Retinal pigment epithelial cell (primary cell): ENCODE results near the gene NRL.

Source experiments
- DNase-seq: peaks from one replicate; pipeline ENCODE4 v3.0.0-alpha.2; 2010; ENCODE audit warnings: low read depth
- H3K4me3 ChIP-seq: 2 replicates; pipeline ENCODE4 v1.5.1; 2011; ENCODE audit warnings: mild to moderate bottlenecking, low read length, control low read depth, moderate library complexity
- CTCF ChIP-seq: conservative IDR thresholded peaks from 2 replicates; pipeline ENCODE4 v1.5.1; 2011; ENCODE audit warnings: low read depth, low read length, control low read depth, inconsistent platforms

NRL gene

GRCh38 chr14:24136684-24137528 is 22.2 kb upstream of the NRL start:
- H3K4me3 ChIP-seq, result peak overlapping the region; percentile 75
- no peak for DNase-seq
- TF ChIP-seq CTCF, result no peak

GRCh38 chr14:24135834-24136683 is 21.3 kb upstream of the NRL start, which contains the start of gene PSME1:
Gene PSME1, plus strand, starts transcription at chr14:24136194. Its CDS starts 69 bp downstream, at chr14:24136263.
- no peak for TF ChIP-seq CTCF
- DNase-seq, result peak; percentile 56
- H3K4me3 ChIP-seq, result peak within 1 kb of the TSS; percentile 75

GRCh38 chr14:24135584-24135833 is 20.8 kb upstream of the NRL start:
- TF ChIP-seq CTCF, result no peak
- peak overlapping the region; percentile 75 for H3K4me3 ChIP-seq
- no peak for DNase-seq

GRCh38 chr14:24133735-24134134 is 19.0 kb upstream of the NRL start:
- H3K4me3 ChIP-seq, result no peak overlapping the region
- TF ChIP-seq CTCF, result no peak
- DNase-seq, result no peak

- no peak overlapping the region for H3K4me3 ChIP-seq
These were observed 18.2 kb upstream of the NRL start for GRCh38 chr14:24132976-24133375.

GRCh38 chr14:24132061-24132685 is 17.4 kb upstream of the NRL start:
- H3K4me3 ChIP-seq, result no peak overlapping the region
- no peak for TF ChIP-seq CTCF

More at GRCh38 chr14:24132976-24133375, 18.2 kb upstream of the NRL start:
- no peak for DNase-seq
- no peak for TF ChIP-seq CTCF

More at GRCh38 chr14:24132061-24132685, 17.4 kb upstream of the NRL start:
- DNase-seq, result no peak
